Measurements from ENCODE around the gene ZNF780A. TPM values are rescaled to one million over a fixed set of nuclear protein-coding genes. Genes with fewer than 3 reads are reported as not detected.
"Not testable (repeated sequence)": the region's sequence is repeated elsewhere in the genome, so short reads cannot be mapped to it uniquely, and the experiment has no call there.

The ZNF780A gene
- total RNA-seq, 1 donor from 2014 or later: 7.9 TPM

- no peak for DNase-seq (ENCODE audit: low read depth in 2 of 2)
Measured at GRCh38 chr19:40084948-40085347, 5.8 kb downstream of the ZNF780A start.

- no peak for DNase-seq (ENCODE audit: low read depth in 2 of 2)
Measured at GRCh38 chr19:40081411-40081810, 9.3 kb downstream of the ZNF780A start.

- no peak for DNase-seq (ENCODE audit: low read depth in 2 of 2)
Measured at GRCh38 chr19:40080289-40080688, 10.5 kb downstream of the ZNF780A start.

- no peak for DNase-seq (ENCODE audit: low read depth in 2 of 2)
Measured at GRCh38 chr19:40078377-40078776, 12.4 kb downstream of the ZNF780A start.

- no peak for DNase-seq (ENCODE audit: low read depth in 2 of 2)
Measured at GRCh38 chr19:40070058-40070457, 20.7 kb downstream of the ZNF780A start.

GRCh38 chr19:40059624-40060023 is 31.1 kb downstream of the ZNF780A start:
- no peak for DNase-seq (ENCODE audit: low read depth in 2 of 2)

- no peak for DNase-seq (ENCODE audit: low read depth in 2 of 2)
Measured at GRCh38 chr19:40057166-40057565, 33.6 kb downstream of the ZNF780A start.

GRCh38 chr19:40056505-40056904 is 34.2 kb downstream of the ZNF780A start:
- no peak for DNase-seq (ENCODE audit: low read depth in 2 of 2)

GRCh38 chr19:40055832-40056504 is 34.8 kb downstream of the ZNF780A start, which contains the start of gene ZNF780B:
TSS of gene ZNF780B (minus strand) at chr19:40056231. CDS start at chr19:40050332, 5,899 bp downstream.
- DNase-seq (ENCODE audit: low read depth in 2 of 2): peak; percentile 30 to 53

- no peak for DNase-seq (ENCODE audit: low read depth in 2 of 2)
Measured at GRCh38 chr19:40055049-40055448, 35.7 kb downstream of the ZNF780A start.

- DNase-seq (ENCODE audit: low read depth in 2 of 2): no peak
Measured at GRCh38 chr19:40054632-40055031, 36.1 kb downstream of the ZNF780A start.

GRCh38 chr19:40053491-40053890 is 37.3 kb downstream of the ZNF780A start:
- DNase-seq (ENCODE audit: low read depth in 2 of 2): no peak

- not testable (repeated sequence) for DNase-seq (ENCODE audit: low read depth in 2 of 2)
Measured at GRCh38 chr19:40041718-40042117, 49.0 kb downstream of the ZNF780A start.

- DNase-seq (ENCODE audit: low read depth in 2 of 2): not testable (repeated sequence)
Measured at GRCh38 chr19:40038047-40038446, 52.7 kb downstream of the ZNF780A start.

GRCh38 chr19:40035996-40036395 is 54.7 kb downstream of the ZNF780A start:
- no peak for DNase-seq (ENCODE audit: low read depth in 2 of 2)

- DNase-seq (ENCODE audit: low read depth in 2 of 2): no peak
Measured at GRCh38 chr19:40033989-40034560, 56.7 kb downstream of the ZNF780A start.

- no peak for DNase-seq (ENCODE audit: low read depth in 2 of 2)
Measured at GRCh38 chr19:40026597-40026970, 64.2 kb downstream of the ZNF780A start.

- DNase-seq (ENCODE audit: low read depth in 2 of 2): no peak
Measured at GRCh38 chr19:40025938-40026596, 64.7 kb downstream of the ZNF780A start.

GRCh38 chr19:40023969-40024368 is 66.8 kb downstream of the ZNF780A start:
- no peak for DNase-seq (ENCODE audit: low read depth in 2 of 2)

All from lung microvascular endothelial cell (primary cell).